KMS-11 (cell line): ENCODE data around the gene DACT1.

ENCODE experiments used
- H2AFZ ChIP-seq: fragments of 200-600 bp; sonication (generic); 2 replicates; pipeline ENCODE4 v1.6.1; 2016; ENCODE audit warnings: antibody characterized with exemption, mixed run types, low read depth
- H3K27ac ChIP-seq: fragments of 200-600 bp; sonication (generic); 2 replicates; pipeline ENCODE4 v1.6.1; 2016; ENCODE audit warnings: mild to moderate bottlenecking, mixed run types
- H3K27me3 ChIP-seq: fragments of 200-600 bp; sonication (generic); 2 replicates; pipeline ENCODE4 v1.6.1; 2017; ENCODE audit warnings: mild to moderate bottlenecking, low read depth, mixed run types, moderate library complexity; ENCODE audit not compliant: insufficient read depth
- H3K36me3 ChIP-seq: fragments of 200-600 bp; sonication (generic); 2 replicates; pipeline ENCODE4 v1.6.1; 2017; ENCODE audit warnings: mild to moderate bottlenecking, mixed run types; ENCODE audit not compliant: insufficient read depth
- H3K4me1 ChIP-seq: fragments of 200-600 bp; sonication (generic); 2 replicates; pipeline ENCODE4 v1.6.1; 2016; ENCODE audit warnings: mild to moderate bottlenecking, low read depth, mixed run types; ENCODE audit not compliant: poor library complexity, severe bottlenecking
- H3K4me2 ChIP-seq: fragments of 200-600 bp; sonication (generic); 2 replicates; pipeline ENCODE4 v1.7.0; 2016; ENCODE audit warnings: mild to moderate bottlenecking, mixed run types
- H3K4me3 ChIP-seq: fragments of 200-600 bp; sonication (generic); IDR thresholded peaks from 2 replicates; pipeline ENCODE4 v1.6.1; 2017; ENCODE audit warnings: low read depth, low read length, mixed read lengths; ENCODE audit not compliant: insufficient read depth
- H3K79me2 ChIP-seq: fragments of 200-600 bp; sonication (generic); 2 replicates; pipeline ENCODE4 v1.6.1; 2016; ENCODE audit warnings: low read depth, mixed run types; ENCODE audit not compliant: insufficient read depth
- H3K9ac ChIP-seq: fragments of 200-600 bp; sonication (generic); 2 replicates; pipeline ENCODE4 v1.6.1; 2016; ENCODE audit warnings: mild to moderate bottlenecking, mixed run types
- H4K20me1 ChIP-seq: fragments of 200-600 bp; sonication (generic); 2 replicates; pipeline ENCODE4 v1.6.1; 2016; ENCODE audit warnings: mild to moderate bottlenecking, mixed run types; ENCODE audit not compliant: insufficient read depth
- TF ChIP-seq, protein P1 (sequence below): fragments of 200-600 bp; sonication (generic); conservative IDR thresholded peaks from 2 replicates; pipeline ENCODE4 v1.6.1; 2017; ENCODE audit warnings: low read depth, mild to moderate bottlenecking, antibody characterized with exemption, low read length, moderate library complexity, mixed read lengths

Gene DACT1

DNA sequence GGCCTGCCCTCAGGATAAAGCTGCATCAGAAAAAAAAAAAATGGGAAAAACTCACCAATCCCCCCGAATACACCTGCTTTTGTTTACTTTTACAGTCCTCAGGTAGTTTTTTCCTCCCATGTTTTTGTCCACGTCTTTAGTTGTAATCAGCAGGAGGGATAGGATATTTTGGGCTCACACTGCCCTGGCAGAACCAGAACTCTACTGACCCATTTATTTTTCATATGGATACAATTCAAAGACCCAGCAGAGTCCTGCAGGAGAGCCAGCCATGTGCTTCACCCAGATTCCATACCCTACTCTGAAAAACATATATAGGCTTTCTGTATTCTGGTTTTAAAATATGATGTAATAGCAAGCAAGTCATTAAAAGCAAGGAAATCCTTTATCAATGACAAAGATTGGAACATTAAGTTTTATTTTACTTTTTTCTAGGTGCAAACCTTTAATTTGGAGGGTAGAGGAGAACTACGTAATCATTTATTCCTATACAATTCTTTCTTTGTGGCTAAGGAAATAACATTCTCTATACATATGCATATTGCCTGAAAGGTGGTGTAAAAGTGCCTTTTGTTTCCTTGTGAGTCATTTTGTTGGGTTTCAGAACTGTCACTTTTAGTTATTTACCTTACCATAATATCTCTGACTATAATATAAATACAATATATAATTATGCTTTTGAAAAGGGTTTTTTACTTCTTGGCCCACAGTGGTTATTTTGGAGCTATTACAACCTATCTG is 19.1 kb downstream of the DACT1 start:
- H3K79me2 ChIP-seq, result no peaks in the 10 kb centered on the region
- no peaks in the 10 kb centered on the region for H4K20me1 ChIP-seq
- no peaks in the 10 kb centered on the region for H3K4me1 ChIP-seq
- H3K27ac ChIP-seq, result no peak overlapping the region
- TF ChIP-seq, protein P1, sequence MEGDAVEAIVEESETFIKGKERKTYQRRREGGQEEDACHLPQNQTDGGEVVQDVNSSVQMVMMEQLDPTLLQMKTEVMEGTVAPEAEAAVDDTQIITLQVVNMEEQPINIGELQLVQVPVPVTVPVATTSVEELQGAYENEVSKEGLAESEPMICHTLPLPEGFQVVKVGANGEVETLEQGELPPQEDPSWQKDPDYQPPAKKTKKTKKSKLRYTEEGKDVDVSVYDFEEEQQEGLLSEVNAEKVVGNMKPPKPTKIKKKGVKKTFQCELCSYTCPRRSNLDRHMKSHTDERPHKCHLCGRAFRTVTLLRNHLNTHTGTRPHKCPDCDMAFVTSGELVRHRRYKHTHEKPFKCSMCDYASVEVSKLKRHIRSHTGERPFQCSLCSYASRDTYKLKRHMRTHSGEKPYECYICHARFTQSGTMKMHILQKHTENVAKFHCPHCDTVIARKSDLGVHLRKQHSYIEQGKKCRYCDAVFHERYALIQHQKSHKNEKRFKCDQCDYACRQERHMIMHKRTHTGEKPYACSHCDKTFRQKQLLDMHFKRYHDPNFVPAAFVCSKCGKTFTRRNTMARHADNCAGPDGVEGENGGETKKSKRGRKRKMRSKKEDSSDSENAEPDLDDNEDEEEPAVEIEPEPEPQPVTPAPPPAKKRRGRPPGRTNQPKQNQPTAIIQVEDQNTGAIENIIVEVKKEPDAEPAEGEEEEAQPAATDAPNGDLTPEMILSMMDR, result no peak
- H3K9ac ChIP-seq, result no peak overlapping the region
- H3K4me3 ChIP-seq, result no peak overlapping the region
- H3K36me3 ChIP-seq, result no peaks in the 10 kb centered on the region
- H3K27me3 ChIP-seq, result no peaks in the 10 kb centered on the region
- no peak overlapping the region for H3K4me2 ChIP-seq
- no peak overlapping the region for H2AFZ ChIP-seq

DNA sequence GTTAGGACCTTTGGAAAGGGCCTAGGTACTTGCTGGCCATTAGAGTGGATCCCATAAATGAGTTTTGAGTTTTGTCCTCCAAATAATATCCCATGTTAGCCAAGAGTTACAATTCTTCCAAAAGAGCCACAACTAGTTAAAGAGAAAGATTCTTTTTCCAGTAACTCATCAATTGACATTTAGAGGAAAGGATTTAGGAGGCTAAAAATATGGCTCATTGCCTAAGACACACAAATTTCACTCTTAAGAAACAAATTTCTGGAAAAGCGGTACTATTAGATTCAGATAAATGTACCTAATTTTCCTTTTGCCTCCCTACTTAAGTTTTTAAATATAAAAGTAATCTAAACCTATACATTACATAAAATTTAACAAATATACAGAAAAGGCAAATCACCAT is 21.3 kb downstream of the DACT1 start:
- H3K4me3 ChIP-seq, result no peak overlapping the region
- no peak overlapping the region for H3K9ac ChIP-seq
- no peaks in the 10 kb centered on the region for H4K20me1 ChIP-seq
- TF ChIP-seq, protein P1, result no peak
- H2AFZ ChIP-seq, result no peak overlapping the region
- no peaks in the 10 kb centered on the region for H3K27me3 ChIP-seq
- no peaks in the 10 kb centered on the region for H3K4me1 ChIP-seq
- no peak overlapping the region for H3K4me2 ChIP-seq
- H3K79me2 ChIP-seq, result no peaks in the 10 kb centered on the region
- no peak overlapping the region for H3K27ac ChIP-seq
- no peaks in the 10 kb centered on the region for H3K36me3 ChIP-seq

DNA sequence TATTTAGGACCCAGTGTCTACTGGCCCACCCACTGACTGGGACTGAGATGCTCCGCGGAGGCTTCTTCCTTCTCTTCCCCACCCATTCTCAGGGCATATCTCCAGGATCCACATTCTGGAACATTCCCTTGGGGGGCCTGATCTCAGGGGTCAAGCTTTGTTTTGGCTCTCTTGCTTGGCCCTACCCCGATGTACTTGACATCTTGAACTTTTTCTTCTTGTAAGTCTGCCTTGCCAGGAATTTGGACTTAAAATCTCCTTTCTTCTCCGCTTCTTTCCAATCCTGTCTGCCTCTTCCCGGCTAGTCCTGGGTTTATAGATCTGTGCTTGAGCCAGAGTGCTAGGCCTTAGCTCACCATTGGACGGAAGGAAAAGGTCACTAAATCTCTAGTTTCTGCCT is 22.1 kb downstream of the DACT1 start:
- H4K20me1 ChIP-seq, result no peaks in the 10 kb centered on the region
- no peaks in the 10 kb centered on the region for H3K36me3 ChIP-seq
- H3K79me2 ChIP-seq, result no peaks in the 10 kb centered on the region
- no peak overlapping the region for H3K27ac ChIP-seq
- no peaks in the 10 kb centered on the region for H3K27me3 ChIP-seq
- H3K4me3 ChIP-seq, result no peak overlapping the region
- TF ChIP-seq, protein P1, result no peak
- H3K4me1 ChIP-seq, result no peaks in the 10 kb centered on the region
- H3K4me2 ChIP-seq, result no peak overlapping the region
- H3K9ac ChIP-seq, result no peak overlapping the region
- H2AFZ ChIP-seq, result no peak overlapping the region

DNA sequence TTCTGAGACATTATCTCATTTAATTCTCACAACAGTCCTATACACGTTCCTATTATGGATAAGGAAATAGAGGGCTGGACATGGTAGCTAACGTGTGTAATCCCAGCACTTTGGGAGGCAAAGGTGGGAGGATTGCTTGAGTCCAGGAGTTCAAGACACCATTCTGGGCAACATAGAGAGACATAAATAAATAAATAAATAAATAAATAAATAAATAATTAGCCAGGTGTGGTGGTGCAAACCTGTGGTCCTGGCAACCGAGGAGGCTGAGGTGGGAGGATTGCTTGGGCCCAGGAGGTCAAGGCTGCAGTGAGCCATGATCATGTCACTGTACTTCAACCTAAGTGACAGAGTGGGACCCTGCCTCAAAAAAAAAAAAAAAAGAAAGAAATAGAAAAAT is 22.6 kb downstream of the DACT1 start:
- Histone ChIP-seq H3K79me2 (no peaks in the 10 kb centered on the region), H3K27me3 (no peaks in the 10 kb centered on the region), H3K4me3 (no peak overlapping the region), H3K4me1 (no peaks in the 10 kb centered on the region), H2AFZ (no peak overlapping the region), H4K20me1 (no peaks in the 10 kb centered on the region), H3K27ac (no peak overlapping the region), H3K4me2 (no peak overlapping the region), H3K36me3 (no peaks in the 10 kb centered on the region), H3K9ac (no peak overlapping the region)
- TF ChIP-seq, protein P1, result no peak
